Middle frontal gyrus (tissue), 1 donor: Measurements from ENCODE around the gene PADI1.

Experiments
- DNase-seq: peaks from one replicate; pipeline ENCODE4 v3.0.0-alpha.2; 2015; ENCODE audit warnings: low spot score; ENCODE audit errors: extremely low spot score

PADI1 gene

DNA sequence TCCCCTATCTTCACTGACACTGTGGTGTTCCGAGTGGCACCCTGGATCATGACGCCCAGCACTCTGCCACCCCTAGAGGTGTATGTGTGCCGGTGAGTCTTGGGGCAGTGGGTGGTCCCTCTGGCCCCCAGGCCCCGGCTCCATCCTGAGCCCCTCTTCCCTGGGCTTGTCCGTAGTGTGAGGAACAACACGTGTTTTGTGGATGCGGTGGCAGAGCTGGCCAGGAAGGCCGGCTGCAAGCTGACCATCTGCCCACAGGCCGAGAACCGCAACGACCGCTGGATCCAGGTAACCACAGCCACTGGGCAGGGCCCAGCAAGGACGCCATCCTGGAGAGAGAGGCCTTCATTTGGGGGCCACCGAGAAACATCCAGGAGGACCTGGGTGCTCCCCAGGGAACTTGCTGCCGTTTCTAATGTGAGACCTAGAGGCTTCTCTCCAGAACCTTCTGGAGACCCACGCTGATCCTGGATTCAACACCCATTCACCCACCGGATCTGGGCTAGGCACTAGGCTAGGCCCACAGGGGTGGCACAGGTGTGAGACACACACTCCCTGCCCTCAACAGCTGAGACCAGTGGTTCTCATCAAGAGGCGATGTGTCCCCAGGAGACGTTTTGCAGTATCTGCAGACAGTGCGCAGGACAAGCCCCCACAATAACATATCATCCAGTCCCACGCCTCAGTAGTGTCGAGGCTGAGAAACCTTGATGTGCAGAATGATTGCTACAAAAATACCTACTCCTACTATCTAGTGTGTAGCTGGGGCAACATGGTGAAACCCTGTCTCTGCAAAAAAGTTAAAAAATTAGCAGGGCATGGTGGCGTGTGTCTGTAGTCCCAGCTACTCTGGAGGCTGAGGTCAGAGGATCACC, 66.2 kb downstream of the PADI1 start:
- no peak for DNase-seq

DNA sequence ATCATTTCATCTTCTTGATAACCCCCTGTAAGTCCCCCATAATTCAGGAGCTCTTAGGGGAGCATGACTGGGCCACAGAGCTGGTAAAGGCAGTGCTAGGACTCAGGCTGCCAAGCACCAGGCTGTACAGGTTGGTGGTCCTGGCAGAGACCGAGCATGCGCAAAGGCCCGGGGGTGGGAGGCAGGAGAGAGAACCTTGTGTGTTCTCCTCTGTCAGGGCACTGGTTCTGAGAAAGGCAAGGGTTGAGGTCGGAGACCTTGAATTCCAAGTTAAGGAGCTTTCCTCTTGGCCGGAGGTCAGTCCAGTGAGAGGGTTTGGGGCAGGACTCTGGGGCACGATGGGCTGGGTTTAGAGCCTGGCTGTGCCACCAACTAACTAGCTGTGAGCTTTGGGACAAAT, 67.1 kb downstream of the PADI1 start:
- no peak for DNase-seq

- DNase-seq, result no peak
Observed at GRCh38 chr1:17272646-17273045, 67.7 kb downstream of the PADI1 start.

GRCh38 chr1:17273096-17273495, 68.2 kb downstream of the PADI1 start:
- no peak for DNase-seq

DNA sequence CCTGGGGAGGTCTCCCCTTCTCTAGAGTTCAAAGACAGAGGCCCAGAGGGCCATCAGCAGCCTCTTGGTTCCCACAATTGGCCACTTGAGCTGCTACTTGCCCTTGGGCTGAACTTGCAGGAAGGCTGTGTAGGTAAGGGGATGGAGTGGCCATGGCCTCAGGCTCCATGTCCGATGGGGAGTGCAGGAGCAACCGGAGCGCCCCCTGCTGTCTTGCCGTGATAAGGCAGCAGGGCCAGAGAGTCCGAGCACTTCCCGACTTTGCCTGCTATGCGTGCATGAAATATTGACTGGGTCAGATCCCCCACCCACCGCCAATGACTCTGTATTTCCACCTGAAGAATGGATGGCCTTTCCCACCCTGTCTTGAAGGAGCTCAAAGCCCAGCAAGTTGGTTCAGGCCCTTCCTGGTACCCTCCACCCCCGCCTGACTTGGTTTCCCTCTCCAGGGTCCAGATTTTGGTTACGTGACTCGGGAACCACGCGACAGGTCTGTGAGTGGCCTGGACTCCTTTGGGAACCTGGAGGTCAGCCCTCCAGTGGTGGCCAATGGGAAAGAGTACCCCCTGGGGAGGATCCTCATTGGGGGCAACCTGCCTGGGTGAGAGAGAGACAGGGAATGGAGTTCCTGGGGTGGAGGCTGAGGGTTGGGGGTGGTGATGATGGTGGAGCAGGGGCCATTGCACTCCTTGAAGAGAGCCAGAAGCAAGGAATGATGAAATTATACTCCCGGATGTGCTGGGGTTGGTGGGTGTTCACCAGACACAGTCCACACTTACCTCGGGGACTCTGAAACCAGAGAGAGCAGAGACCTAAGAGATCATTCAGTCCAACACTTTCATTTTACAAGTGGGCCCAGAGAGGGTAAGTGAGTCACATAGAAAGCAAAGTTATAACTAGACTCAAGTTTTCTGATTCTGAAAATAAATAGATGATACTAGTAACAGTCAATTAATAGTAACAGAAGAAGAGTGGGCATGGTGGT, 69.5 kb downstream of the PADI1 start:
- DNase-seq, result no peak

DNA sequence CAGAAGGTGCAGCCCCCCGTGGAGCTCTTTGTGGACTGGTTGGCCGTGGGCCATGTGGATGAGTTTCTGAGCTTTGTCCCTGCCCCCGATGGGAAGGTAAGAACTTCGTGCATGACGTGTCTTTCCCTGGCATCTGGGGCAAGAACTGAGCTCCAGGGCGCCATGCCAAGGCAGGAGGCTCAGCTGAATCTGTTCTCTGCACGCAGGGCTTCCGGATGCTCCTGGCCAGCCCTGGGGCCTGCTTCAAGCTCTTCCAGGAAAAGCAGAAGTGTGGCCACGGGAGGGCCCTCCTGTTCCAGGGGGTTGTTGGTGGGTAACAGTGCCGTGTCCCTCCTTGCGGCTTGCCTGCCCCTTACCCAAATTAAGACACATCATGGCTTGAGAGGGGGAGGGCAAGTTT, 71.6 kb downstream of the PADI1 start:
- no peak for DNase-seq

GRCh38 chr1:17277511-17278159, 72.7 kb downstream of the PADI1 start:
- DNase-seq, result no peak

GRCh38 chr1:17278996-17279830, 74.3 kb downstream of the PADI1 start:
- no peak for DNase-seq

GRCh38 chr1:17280436-17280835, 75.5 kb downstream of the PADI1 start:
- no peak for DNase-seq

DNA sequence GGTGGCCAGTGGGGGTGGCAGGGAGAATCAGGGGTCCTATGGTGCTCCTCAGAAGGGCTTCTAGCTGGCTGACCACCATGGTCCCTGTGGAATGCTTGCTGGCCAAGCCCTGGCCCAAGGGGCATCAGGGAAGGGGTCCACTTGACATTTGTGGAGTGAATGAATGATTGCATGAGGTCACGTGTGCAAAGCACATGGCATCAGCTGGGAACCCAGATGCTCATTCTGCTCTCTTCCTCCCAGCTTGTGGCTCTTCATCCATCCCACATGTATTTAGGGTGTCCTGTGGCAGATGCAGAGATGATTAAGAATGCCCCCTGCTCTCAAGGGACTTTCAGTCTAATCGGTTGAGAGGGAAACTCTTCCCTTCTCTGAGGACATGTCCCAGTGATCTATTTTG, 76.0 kb downstream of the PADI1 start:
- DNase-seq, result no peak

GRCh38 chr1:17281775-17282181, 76.8 kb downstream of the PADI1 start:
- DNase-seq, result no peak

- DNase-seq, result no peak
Observed at GRCh38 chr1:17282836-17283235, 77.9 kb downstream of the PADI1 start.

DNA sequence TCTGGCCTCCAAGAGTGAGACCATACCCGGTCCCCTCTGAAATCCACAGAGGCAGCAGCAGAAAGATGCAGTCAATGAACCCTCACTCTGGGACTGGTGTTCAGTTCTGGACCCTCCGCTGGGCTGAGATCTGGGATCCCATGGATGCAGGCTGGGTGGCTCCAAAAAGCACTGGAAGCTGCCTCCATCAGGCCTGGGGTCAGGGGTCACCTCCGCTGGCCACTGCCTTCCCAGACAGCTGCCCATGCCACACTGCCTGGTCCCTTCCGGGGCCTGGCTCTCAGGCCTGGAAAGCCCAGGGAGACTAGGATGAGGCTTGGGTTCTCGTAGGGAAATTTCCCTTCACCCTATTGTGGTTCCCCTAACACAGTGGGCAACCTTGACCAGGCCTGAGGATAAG, 81.7 kb downstream of the PADI1 start:
- no peak for DNase-seq

DNA sequence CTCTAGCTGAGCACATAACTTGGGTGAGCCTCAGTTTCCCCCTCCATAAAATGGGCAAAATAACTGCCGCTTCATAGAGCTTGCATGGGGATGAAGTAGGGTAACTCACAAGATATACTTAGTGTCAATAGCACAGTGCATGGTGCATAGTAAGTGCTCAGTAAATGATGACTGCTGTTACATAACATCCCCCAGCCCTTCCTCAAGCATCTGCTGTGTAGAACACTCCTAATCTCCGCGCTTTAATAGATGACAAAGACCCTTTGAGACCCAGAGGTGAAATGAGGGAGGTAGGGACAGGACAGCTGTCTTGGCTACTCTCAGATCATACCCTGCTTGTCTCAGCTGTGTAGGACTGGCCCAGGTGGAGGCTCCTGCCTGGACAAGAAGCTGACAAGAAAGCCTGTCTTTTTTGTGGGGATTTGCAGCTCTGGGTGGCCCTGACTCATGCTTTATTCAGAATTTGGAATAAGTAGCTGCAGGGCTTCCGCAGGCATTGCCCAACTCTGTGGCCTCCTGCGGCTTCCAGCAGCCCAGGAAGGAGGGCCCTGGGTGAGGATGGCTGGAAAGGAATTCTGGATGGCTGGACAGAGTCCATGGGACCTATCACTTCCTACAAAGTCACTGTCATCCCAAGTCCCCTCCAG, 82.3 kb downstream of the PADI1 start:
- DNase-seq, result no peak

DNA sequence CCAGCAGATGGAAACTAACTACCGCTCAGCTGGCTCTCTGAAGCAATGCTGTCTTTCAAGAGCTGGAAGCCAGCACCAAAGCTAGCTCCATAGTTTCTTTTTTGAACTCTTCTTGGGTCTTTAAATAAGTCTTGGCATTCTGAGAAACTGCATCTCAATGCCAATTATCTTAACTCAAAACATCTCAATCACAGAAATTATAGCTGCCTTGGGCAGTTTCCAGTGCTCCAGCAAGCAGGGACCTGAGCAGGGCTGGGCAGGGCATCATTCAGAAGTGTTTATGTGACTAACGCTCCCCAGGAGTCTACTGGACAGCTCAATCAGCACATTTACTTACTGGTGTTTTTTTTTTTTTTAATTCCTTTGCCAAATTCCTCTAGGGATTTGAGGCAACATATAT, 84.8 kb downstream of the PADI1 start:
- no peak for DNase-seq

- DNase-seq, result no peak
Observed at GRCh38 chr1:17290553-17290952, 85.6 kb downstream of the PADI1 start.

DNA sequence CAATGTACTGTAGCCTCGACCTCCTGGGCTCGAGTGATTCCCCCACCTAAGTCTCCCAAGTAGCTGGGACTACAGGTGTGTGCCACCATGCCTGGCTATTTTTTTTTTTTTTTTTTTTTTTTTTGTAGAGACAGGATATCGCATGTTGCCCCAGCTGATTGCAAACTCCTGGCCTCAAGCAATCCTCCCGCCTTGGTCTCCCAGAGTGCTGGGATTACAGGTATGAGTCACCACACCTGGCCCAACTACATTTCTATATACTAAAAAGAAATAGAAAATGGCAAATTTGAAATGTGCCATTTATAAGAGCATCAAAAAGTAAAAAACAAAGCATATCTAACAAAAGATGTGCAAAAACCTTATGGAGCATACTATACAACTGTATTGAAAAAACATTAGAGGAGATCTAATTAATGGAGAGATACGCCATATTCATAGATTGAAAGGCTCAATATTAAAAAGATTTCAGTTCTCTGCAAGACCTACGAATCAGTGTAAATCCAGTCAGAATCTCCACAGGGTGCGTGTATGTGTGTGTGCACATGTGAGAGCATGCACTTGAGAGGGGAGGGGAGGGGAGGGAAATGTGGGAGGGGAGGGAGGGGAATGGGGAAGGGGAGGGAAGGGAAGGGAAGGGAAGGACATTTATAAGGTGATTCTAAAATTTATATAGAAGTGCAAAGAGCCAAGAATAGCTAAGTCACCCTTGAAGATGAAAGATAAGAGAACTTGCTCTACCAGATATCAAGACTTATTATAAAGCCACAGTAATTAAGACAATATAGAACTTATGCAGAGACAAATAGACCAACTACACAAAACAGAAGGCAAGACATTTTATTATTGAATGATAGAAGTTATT, 87.6 kb downstream of the PADI1 start:
- no peak for DNase-seq

GRCh38 chr1:17293681-17294425, 88.9 kb downstream of the PADI1 start:
- DNase-seq, result no peak

DNA sequence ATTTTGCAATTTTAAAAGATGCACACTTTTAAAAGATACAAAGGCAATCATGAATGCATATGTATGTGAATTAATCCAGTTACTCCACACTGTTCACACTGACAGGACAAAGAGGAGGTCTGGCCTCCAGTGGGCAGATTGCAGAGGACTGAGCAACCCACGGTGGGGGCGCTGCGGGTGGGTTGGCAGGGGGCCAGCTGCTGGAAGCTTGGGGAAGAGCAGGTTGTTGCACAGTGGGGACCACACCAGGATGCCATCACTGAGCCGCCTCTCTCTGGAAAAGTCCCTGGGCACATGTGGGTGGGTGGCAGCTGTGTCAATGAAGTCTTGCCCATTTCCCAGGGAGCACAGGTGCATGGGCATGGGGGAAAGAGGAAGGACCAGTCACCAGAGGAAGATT, 90.4 kb downstream of the PADI1 start:
- DNase-seq, result no peak
